GM15510 (cell line): ENCODE measurements around the gene JAKMIP1.

Experiments
- POLR2A ChIP-seq: IDR thresholded peaks from 3 replicates; pipeline ENCODE4 v1.6.1; 2011; ENCODE audit warnings: borderline replicate concordance; ENCODE audit not compliant: insufficient read length; ENCODE audit errors: extremely low read depth

JAKMIP1 gene

GRCh38 chr4:6008766-6009385 is 191.5 kb downstream of the JAKMIP1 start:
- no peak for TF ChIP-seq POLR2A

- TF ChIP-seq POLR2A: no peak
These were observed 192.2 kb downstream of the JAKMIP1 start for GRCh38 chr4:6008092-6008551.

GRCh38 chr4:6005175-6005574 is 195.2 kb downstream of the JAKMIP1 start:
- TF ChIP-seq POLR2A: no peak

GRCh38 chr4:6002926-6003325 is 197.4 kb downstream of the JAKMIP1 start:
- TF ChIP-seq POLR2A: no peak

GRCh38 chr4:6002492-6002833 is 197.9 kb downstream of the JAKMIP1 start:
- no peak for TF ChIP-seq POLR2A

GRCh38 chr4:6001680-6002491 is 198.5 kb downstream of the JAKMIP1 start:
- TF ChIP-seq POLR2A: no peak

GRCh38 chr4:5999830-6000365 is 200.5 kb downstream of the JAKMIP1 start:
- TF ChIP-seq POLR2A: no peak

GRCh38 chr4:5999356-5999755 is 201.0 kb downstream of the JAKMIP1 start:
- TF ChIP-seq POLR2A: no peak

GRCh38 chr4:5998333-5998936 is 201.9 kb downstream of the JAKMIP1 start:
- TF ChIP-seq POLR2A: no peak

- no peak for TF ChIP-seq POLR2A
These were observed 203.7 kb downstream of the JAKMIP1 start for GRCh38 chr4:5996641-5997040.

GRCh38 chr4:5995901-5996623 is 204.3 kb downstream of the JAKMIP1 start:
- no peak for TF ChIP-seq POLR2A

- TF ChIP-seq POLR2A: no peak
These were observed 206.2 kb downstream of the JAKMIP1 start for GRCh38 chr4:5993876-5994811.

- TF ChIP-seq POLR2A: no peak
These were observed 207.5 kb downstream of the JAKMIP1 start for GRCh38 chr4:5992828-5993321.

- TF ChIP-seq POLR2A: no peak
These were observed 208.1 kb downstream of the JAKMIP1 start for GRCh38 chr4:5992171-5992827.

- no peak for TF ChIP-seq POLR2A
These were observed 208.9 kb downstream of the JAKMIP1 start for GRCh38 chr4:5991405-5991804.
